ENCODE results near the gene FUT8.
"Not testable (repeated sequence)": the region's sequence is repeated elsewhere in the genome, so short reads cannot be mapped to it uniquely, and the experiment has no call there.

The FUT8 gene

DNA sequence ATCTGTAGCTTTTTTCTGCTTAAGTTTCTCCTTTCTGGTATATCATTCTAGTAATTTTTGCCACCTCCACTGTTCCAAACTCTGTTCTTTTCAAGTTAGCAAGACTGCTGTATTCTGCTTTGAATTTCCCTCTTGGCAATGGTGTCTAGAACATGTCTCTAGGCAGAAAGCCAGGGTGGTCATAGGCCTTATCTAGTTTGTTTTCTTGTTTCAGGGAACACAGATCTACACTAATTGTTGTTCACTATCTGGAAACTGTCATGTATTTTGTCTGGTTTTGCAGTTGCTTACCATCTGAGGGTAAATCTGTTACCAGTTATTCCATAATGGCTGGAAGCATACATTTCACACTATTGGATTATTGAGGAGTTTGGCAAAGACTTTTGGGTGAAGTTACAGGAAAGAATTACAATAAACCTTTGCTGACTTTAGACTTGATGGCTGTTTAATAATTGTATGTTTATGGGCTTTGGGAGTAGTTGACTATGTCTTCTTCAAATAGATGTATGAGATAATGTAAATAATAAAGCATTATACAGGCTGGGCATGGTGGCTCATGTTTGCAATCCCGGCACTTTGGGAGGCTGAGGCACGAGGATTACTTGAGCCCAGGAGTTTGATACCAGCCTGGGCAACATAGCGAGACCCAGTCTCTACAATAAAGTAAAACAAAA lies 41.4 kb downstream of the FUT8 start:
- no peak for DNase-seq

DNA sequence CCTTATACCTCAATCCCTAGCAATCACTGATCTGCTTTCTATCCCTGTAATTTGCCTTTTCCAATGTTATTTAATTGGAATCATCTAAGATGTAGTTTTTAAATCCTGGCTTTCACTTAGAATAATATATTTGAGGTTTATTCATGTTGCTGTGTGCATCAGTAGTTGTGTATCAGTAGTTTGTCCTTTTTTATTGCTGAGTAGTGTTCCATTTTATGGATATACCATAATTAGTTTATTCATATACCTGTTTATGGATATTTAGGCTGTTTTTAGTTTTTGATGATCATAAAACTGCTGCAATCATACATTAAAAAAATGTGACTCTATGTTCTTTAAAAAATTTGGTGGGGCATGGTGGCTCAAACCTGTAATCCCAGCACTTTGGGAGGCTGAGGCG lies 43.7 kb downstream of the FUT8 start:
- DNase-seq = no peak

DNA sequence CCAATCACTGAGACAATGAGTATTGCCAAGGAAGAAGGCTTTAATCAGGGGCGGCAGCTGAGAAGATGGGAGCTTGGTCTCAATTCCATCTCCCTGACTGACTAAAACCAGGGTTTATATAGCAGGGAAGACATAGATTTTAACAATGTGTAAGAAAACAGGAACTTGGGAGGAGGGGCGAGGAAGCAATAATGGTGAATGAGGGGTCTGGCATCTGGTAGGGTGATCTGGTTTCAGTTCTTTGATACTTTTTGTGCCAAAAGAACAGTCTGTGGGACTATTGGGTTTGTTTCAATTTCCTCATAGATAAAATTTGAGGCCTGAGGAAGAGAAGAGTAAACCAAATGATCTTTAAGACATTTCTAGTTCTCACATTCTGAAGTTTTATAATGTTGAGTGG lies 49.2 kb downstream of the FUT8 start:
- peak; percentile 12 for DNase-seq

DNA sequence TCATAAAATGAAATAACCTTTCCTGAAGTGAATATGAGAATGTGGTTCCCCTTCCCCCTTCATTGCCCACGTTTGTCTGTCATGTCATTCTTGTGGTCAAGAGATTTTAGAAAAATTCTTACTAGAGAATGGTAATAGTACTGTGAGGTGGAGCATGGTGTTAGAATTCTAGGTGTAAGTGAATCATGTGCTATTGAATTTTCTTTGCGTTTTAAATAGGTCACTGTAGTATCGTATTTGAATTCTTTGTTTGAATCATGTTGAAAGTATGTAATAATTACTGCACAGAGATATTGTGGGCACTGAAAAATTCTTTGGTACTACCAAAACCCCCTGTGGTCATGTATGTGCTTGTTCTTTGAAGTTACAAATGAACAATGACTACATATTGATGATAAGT lies 49.9 kb downstream of the FUT8 start:
- DNase-seq = peak; percentile 75

DNA sequence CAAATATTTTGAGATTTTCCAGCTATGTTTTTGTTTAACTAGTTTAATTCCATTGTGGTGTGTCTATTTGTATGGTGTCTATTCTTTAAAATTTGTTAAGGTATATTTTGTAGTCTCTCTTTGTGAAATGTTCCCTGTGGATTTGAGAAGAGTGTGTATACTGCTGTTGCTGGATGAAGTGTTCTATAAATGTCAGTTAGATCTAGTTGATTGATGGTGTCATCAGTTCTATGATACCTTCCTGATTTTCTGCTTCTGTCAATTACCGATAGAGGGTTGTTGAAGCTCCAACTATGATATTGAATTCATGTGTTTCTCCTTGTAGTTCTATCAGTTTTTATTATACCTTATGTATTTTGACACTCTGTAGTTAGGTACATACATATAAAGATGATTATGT lies 53.1 kb downstream of the FUT8 start:
- DNase-seq = no peak

DNA sequence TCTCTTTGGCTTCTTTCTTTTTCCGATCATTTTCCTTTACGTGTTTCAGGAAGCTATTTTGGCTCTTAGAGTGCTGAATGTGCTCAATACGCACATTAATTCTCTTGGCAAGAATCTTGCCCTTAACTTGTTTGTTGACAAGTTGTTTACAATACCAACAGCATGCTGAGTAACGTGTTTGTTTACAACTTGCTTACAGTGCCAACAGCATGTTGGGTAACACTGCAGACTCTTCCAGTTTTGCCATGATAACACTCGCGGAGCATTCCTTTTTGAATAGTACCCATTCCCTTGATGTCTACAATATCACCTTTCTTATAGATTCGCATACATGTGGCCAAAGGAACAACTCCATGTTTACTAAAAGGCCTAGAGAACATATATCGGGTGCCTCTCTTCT lies 55.4 kb downstream of the FUT8 start:
- DNase-seq = not testable (repeated sequence)

DNA sequence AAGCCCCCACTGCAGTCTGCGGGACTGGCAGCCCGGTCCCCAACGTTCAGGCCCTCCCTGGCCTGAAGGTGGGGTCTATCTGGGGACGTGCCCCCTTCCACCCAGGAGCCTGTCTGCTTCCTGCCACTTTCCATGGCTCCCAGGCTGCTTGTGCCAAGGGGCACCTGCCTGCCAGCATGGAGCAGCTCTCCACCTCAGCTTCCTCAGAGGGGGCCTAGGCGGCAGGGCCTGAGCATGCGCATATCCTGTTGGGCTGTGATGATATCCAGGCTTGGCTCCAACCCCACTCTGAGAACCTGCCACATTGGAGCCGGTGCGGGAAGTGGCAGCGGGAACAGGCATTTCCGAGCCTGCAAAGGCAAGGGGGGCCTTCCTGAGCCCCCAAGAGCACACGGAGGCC lies 57.4 kb downstream of the FUT8 start:
- no peak for DNase-seq

DNA sequence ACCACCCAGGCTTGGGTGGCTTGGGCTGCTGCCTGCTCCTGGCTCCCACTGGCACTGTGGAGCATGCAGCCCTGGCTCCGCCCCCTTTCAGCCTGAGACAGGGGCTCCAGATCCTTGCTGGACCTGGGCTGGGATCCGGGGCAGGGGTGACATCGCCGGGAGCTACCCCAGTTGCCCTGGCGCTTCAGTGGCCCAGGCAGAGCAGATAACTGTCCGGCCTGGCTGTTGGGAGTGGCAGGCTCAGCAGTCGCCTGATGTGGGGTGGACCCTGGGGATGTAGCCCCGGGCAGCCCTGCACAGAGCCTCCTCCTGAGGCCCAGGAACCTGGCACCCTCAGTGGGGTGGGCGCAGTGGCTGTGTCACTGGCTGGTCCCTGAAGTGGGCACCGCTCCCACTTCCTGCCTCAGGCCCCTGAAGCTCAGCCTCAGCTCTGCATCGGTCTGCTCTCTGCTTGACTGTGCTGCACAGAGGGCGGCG lies 57.9 kb downstream of the FUT8 start:
- no peak for DNase-seq

DNA sequence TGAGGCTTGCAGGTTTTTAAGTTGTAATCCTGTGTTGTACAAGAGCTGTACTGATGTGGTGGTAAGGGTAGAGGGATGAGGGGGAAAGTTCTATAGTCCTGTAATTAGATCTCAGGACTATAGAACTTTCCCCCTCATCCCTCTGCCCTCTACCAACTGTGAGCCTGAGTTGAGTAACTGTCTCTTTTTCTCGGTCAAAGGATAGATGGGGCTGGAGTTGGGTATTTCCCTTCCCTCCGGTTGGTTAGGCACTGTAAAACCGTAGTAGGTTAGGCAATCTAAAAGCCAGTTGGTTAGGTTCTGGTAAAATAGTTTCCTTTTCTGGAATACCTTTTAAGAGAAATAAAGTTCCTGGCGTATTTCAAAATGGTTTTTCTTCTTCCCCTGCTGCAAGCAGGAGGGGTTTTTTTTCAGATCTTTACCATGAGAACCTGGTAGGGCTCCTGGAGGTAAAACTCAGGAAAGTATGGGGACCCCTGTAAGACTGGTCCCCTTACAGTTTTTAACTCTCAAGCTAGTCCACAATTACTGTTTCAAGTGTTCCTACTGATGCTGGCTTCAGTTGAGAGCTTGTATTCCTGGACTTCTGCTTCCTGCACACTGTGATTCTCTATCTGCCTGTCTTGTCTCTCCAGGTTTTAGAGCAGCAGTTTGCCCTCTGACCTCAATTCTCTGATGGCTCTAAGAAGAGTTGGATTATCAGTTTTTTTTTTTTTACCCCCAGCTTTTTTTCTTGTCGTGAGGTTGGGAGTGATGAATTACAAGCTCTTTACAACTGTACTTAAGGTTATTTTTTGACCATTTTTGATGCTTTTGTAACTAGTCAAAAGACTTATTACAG lies 58.7 kb downstream of the FUT8 start:
- no peak for DNase-seq

DNA sequence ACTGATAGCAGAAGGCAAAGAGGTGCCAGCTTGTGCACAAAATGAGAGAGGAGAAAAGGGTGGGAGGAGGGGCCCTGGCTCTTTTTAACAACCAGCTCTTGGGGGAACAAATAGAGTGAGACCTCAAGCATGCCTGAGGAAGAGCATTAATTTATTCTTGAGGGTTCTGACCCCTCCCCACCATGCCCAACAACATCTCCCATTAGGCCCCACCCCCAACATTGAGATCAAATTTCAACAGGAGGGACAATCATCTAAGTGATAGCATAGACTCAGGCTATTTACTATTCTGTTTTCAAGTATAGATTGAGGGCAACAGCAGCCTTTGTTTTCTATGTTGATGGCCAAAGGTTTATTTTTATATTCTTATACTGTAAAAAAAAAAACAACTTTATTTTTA lies 59.7 kb downstream of the FUT8 start:
- DNase-seq = no peak

DNA sequence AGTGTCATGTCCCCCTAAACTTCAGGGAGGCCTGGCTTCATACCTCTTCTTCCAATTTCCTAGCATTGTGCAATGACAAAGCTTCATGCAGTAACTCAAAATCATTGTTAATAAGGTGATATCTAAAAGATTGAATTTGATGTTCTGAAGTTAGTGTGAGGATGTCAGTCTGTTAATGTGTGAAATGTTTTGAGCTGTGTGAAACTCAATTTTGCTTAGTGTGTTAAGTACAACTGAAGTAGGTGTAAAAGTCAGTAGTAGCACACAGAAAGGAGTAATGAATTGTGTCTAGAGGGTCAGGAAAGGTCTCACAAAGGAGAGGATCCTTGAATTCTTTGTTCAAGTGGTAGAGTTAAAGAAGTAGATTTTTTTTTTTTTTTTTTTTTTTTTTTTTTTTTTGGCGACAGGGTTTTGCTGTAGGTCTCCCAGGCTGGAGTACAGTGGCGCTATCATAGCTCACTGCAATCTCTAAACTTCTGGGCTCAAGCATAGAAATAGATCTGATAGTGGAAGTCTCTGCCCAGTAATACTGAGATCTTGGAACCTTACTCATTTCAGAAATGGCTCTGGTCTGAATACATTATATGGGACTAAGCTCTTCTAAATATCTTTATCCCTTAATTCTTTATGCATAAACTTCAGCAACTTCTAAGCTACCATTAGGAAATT lies 63.9 kb downstream of the FUT8 start:
- DNase-seq = no peak

DNA sequence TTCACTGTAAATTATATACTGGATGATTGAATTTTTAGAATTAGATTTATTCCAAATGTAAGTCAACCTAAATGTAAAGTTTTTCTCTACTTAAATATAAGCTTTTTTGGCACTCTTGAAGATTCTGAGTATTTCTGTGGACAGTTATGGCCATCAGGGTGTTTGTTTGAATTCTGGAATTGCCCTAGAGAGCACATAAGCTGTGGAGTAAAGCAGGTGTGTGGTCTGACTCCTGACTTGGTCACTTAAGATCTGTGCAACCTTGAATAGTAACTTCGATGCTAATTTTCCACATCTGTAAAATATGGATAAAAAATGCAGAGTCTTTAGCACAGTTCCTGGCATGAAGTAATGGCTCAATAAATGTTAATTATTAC lies 64.4 kb downstream of the FUT8 start:
- no peak for DNase-seq

DNA sequence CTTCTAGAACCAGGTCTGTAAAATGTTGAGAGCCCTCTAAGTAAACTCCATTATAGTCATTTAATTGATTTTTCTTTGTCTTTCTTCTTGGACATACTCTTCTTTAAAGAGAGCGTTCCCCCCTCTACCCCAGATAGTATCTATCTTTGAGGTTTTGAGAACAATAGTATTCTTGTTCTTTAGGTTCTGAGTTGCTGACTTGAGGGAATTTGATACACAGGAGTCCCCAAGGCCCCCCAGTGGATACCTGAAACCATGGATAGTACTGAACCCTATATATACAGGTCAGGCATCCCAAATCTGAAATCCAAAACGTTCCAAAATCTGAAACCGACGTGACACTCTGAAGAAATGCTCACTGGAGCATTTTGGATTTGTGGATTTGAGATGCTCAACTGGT lies 65.5 kb downstream of the FUT8 start:
- DNase-seq = no peak

DNA sequence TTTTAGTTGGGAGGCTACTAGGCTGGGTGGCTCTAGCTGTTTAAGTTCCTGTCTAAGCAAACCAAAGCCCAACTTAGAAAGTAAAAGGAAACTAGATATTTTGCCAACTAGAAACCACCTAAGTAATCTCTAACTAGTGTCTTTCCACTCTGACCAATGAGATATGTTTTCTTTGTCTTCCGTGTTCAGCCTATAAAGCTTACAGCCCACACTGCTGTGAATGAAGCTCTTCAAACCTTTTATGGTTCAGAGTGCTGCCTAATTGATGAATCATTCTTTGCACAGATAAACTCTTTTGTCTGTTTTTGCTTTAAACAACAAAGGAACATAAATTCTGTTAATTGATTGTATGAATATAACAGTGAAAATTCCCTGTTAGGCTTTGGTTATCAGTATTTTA lies 66.1 kb downstream of the FUT8 start:
- DNase-seq = peak; percentile 49

DNA sequence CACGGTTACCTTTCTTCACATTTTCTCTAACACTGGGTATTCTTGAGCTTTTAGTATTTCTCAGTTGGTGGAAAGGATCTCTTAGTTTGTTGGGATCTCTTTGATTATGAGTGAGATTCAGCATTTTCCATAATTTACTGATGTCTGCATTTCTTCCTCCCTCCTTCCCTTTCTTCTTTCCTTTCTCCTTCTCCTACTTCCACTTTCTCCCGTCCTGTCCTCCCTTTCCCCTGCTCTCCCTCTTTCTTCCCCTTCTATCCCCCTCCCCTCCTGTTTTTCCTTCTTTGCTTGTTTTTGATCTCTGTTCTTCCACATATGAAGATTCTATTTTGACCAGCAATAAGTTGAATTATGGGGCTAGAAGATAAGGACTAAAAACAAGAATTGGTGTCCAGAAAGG lies 66.9 kb downstream of the FUT8 start:
- no peak for DNase-seq

DNA sequence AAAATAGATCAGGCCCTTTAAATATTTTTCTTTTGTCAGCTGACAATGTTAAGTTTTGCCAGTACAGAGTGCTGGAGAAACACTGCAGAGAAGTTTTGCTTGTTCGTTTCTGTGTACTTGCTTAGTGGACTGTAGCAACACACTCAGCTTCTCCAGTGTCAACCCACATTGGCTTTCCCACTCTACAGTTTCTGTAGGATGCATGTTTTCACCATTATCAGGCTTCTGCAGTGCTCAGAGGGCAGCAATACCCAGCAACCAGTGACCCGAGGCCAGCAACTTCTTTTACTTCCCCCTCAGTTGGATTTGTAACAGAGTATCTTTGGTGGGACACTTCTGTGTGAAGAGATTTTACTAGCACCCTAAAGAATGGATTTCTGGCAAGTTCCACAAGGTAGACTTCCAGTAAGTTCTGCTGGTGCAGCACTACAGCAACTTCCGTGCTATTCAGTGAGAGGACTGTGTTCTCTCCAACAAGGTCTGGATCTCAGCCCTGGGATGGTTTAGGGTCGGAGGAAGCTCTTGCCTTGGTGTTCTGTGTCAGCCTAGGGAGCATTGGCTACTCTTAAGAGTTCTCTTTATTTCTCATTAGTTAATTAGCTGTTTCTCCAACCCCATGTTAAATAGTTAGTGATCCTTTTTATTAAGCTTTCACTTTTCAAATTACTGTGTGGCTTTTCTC lies 70.4 kb downstream of the FUT8 start:
- no peak for DNase-seq

DNA sequence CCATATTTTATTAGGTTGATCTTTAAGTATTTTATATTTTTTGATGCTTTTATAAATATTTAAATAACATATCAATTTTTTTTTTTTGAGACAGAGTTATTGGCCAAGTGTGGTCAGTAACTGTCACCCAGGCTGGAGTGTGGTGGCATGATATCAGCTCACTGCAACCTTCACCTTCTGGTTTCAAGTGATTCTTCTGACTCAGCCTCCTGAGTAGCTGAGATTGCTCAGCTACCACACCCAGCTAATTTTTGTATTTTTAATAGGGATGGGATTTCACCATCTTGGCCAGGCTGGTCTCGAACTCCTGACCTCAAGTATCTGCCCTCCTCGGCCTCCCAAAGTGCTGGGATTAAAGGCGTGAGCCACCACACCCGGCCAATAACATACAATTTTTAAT lies 71.1 kb downstream of the FUT8 start:
- DNase-seq = no peak

DNA sequence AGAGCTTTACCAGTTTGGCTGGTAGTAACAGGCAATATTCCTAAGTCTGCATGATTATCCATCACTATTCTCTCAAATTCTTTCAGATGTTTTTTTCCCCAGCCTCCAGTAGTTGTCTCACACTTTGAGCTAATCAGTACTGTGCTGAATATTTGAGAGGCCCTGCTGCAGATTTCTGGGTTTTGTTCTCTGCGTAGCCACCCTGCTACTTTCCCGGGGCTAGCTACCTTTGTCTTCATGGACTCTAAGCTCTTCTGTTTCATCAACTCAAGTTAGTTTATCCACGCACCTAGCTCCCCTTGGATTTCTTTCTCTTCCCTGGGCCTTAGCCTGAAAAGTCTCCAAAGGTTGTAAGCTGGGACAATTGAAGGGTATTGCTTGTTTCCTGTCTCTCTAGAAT lies 73.0 kb downstream of the FUT8 start:
- no peak for DNase-seq

DNA sequence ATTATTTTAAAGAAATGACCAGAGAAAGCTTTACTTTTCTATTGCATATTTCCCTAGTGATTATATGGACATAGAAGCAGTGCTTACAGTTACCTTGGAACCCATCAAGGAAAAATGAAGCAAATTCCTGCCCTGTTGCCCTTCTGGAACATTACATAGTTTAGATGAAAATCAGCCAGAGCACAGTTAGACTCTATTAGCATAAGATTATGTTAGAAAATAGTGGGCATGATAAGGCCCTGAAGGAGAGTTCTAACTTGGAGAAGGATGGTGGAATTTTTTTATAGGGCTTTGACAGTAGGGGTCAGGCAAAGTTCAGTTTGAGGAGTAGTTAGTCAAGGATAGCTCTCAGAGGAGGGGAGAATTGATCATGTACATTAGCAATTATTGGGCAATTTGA lies 74.3 kb downstream of the FUT8 start:
- DNase-seq = no peak

DNA sequence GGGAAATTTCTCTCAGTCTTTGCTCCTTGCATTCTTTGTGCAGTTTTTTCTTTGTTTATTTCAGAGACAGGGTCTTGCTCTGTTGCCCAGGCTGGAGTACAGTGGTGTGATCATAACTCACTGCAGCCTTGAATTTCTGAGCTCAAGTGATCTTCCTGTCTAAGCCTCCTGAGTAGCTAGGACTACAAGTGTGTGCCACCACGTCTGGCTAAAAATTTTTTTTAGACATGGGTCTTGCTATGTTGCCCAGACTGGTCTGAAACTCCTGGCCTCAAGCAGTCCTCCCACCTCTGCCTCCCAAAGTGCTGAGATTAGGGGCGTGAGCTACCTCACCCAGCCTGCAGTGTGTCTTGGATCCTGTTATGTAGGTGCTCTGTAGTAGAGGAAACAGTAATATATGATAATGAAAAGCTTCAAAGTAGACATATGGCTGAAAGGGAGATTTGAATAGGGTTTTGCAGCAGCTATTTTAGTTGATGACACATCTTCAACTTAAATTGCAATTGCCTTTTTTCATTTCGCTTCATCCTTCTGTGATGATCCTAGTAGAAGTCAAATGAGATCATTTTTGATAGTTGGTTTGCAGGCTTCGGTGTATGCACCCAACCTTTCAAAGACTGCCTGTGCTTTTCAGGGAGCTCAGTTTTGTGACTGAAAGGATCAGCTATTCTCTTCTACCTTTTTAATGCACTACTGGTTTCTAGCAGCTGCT lies 75.4 kb downstream of the FUT8 start:
- no peak for DNase-seq

DNA sequence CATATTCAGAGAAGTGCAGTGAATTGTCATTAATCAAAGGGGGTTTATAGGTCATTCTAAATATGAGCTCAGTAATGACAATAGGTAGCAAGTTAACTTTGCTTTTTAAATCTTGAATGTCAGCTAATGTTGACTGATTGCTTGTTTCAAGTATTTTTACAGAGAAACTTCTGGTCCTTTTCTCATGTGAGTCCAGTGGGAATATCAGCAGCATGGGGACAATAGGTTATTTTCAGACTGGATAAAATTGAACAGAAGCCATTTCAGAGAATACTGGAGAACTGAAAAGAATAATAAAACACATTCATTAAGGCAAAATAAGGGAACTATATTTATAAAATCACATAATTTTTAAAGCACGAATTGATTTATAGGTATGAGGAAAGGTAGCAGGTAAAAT lies 78.7 kb downstream of the FUT8 start:
- DNase-seq = no peak

DNA sequence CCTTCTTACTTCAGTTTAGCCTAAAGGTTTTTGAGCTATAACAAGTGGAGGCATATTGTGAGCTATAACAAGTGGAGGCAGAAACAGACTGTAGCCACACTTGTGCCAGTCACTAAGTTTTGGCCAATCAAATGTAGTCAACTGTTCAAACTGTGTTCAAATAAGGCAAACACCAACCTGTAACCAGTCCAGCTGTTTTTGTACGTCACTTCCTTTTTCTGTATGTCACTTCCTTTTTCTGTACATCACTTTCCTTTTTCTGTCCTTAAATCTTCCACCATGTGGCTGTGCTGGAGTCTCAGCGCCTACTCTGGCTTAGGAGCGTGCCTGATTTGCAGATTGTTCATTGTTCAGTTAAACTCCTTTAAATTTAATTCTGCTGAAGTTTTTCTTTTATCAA lies 79.7 kb downstream of the FUT8 start:
- DNase-seq = no peak

DNA sequence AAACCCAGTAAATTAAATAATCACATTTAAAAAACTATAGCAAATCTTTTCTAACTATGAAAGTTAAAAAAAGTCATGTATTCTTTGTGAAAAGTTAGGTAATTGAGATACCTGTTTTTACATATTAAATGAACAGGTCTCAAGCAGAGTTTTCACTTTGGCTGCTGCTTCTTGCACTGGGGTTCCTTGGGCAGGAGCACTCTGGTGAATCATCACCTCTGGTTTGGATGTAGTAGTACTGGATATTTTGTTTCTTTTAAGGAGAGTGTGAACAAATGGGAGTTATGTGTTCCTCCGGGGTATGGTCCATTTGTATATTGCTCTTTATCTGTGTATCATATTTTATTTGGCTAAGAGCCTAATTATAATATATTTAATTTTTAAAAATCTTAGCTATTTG lies 82.7 kb downstream of the FUT8 start:
- DNase-seq = no peak
